T-helper 22 cell (primary cell): ENCODE data around the gene ITGA11.

ENCODE experiments used
- DNase-seq: peaks from one replicate; pipeline ENCODE4 v3.0.0-alpha.2; 2020; ENCODE audit warnings: low read depth

ITGA11 gene

DNA sequence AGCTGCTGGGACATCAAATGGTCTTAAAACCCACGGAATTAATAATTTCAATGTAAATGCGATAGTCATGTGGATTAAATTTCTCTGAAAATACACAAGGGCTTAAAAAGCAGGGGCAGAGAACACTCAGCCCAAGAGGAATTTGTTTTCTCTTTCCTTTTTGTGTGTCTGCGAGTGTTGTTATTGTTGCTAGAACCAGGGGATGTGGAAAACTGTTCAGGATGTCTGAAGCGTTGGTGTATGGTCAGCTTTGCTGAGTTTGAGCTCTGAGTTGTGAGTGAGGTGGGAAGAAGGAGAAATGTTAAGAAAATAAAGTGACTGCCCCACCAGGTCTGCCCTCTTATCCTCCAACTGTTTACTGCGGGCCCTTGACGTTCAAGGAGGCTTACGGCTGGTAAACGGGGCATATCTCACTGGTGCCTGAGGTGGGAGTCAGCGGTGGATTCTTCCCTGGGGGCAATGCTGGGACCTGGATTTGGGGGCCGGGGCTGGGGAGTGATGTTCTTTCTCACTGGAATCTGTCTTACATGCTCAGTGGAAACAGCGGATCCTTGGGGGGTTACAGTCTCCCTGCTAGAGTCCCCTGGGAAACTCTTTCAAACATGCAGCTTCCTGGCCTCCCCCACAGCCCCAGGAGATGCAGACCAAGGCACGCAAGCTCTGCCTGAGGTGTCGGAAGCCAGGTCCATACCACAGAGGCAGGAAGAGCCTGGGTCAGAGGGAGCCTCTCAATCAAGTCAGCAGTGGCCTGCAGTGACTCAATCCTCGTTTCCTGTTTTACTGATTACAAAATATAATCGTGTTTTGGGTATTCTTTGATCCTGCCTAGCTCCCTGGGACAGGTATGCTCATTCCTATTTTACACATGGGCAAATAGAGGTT lies 41.8 kb downstream of the ITGA11 start:
- DNase-seq = no peak

DNA sequence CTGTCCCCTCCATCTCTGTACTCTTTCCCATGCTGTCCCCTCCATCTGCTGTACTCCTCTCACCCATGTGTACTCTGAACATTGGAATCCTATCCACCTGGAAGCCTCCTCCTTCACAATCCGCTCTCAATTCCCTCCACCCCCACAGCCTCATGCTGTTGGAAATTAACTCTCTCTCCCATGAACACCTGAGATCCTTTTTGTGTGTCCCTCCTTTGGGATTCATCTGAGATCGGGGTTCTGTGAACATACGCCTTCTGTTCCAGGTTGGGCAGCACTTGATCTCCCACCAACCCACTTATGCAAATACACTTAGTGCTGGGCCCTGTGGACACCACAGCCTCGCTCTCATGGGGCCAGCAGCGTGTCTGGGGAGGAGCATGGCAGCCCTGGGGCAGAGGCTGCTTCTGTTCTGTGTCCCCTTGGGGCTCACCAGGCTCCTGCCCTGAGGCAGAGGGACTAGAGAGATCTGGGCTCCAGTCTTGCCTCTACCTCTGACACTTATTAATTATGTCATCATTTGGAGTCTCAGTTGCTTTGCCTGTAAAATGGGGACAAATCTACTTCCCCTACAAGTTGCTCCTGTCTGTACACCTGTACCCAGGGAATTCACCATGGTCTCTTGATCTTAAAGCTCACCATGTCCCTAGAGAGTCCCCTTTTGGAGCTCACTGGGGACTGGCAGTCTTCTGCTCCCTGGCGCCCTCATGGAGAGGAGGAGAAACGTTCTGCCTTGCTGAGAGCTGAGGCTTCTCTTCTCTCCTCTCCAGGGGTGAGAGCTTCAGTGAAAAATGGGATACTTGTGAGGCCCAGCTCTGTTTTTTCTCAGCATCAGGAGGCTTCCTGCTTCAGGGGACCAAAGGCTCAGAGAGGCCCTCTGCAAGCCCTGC lies 42.7 kb downstream of the ITGA11 start:
- no peak for DNase-seq

DNA sequence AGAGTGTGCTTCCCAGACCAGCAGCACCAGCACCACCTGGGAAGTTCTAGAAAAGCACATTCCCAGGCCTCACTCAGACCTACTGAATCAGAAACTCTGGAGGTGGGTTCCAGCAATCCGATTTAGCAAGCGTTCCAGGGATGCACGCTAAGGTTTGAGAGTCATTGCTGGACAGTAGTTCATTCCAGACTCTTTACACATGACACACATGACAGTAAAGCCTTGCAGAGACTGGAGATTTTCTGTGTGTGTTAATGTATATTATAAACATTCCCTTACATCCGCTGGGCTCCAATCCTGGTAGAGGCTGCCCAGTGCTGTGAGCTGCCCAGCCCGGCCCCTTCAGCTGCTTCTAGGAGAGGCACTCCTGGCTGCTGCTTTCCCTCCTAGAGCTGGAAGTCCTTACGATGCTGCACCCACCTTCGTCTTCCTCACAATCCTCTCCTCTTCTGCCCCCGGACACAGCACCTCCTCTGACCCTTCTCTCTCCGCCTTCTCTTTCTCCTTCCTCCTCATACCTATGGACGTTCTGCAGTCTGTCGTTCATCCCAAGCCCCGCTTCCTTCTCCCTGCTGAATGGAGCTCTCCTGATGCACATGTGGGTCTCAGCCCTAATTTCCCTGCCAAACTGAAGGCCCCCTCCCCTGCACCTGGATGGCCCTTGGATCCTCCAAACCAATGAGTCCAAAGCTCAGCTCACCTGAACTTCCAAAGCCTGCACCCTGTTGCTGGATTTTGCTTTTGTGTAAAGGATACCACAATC lies 44.4 kb downstream of the ITGA11 start:
- DNase-seq = no peak

DNA sequence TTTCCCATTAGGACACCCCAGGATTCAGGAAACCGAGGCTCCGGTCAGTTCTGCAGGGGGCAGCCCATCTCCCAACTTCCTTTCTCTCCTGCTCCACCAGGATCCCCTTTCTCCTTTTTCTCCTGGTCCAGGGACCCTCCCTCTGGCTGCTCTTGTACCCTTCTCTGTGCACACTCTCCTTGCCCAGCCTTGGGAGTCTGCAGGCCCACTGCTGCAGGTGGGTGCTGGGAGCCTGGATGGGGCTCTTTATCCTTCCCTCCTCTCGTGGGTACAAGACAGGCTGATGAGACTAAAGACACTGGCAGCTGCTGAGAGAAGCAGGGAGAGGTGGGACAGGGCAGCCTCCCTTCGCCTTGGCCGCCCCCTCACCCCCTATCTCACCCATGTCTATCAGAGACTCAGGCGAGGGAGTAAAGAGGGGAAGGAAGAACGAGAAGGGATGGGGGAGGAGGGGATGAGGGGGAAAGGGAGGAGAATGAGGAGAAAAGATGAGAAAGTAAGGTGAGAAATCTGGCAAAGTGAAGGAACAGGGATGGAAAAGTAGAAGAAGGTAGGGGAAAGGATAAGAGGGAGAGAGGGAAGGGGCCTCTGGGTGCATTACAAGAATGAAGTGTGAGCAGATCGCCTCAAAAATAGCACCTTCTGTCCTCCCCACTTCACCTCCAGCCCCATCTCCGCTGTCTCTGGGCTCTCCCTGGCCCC lies 45.2 kb downstream of the ITGA11 start:
- no peak for DNase-seq

DNA sequence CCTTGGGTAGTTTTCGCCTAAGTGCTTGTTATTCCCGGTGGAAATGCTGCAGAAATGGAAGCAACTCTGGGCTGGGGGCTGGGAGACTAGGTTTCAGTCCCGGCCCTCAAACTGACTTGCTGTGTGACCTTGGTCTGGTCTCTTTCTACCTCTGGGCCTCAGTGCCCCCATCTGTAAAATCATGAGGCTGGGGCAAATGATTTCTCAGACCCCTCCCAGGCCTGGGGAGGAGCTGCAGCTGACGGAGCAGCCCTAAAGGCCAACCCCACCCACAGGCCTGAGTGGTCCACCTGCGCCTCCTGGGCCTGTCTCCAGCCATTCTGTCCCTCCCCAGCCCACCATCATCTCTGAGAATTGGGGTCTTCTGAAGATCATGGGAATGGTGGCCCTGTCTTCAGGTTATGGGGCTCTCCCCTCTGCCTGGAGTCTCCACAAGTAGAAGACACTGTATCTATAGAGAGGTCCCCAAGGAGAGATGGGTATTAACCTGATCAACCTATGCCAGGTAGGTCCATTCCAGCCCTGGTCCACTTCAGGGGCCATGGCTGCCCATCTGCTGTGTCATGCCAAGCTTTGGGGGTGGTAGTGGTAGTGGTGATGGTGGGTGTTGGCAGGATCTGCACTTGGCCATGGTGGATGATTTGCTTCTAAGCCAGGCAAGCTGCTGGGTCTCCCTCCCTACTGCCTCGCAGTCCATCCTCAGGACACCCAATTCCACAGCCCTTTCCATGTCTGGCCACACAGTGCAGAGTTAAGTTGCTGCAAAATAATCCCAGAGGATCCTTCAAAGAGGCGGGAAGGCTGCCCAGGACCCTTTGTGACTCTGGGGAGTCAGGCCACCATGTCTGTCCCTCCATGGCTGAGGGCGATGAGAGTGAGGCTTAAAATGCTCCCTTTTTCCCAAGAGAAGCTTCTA lies 46.0 kb downstream of the ITGA11 start:
- no peak for DNase-seq

DNA sequence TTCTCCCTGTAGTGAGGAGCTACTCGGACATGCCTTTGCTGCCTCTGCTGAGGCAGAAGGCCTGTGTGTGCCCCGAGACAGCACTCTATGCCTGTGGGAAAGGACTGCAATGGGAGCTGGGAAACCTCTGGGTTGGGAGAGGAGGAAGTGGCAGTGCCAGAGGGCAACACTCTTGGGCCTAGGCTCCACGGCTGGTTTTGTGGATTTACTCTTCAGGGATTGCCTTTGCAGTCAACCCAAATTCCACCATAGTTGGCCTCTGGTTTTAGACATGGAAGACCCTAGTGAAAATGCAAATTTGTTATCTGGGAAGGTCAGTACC lies 46.8 kb downstream of the ITGA11 start:
- DNase-seq = no peak

DNA sequence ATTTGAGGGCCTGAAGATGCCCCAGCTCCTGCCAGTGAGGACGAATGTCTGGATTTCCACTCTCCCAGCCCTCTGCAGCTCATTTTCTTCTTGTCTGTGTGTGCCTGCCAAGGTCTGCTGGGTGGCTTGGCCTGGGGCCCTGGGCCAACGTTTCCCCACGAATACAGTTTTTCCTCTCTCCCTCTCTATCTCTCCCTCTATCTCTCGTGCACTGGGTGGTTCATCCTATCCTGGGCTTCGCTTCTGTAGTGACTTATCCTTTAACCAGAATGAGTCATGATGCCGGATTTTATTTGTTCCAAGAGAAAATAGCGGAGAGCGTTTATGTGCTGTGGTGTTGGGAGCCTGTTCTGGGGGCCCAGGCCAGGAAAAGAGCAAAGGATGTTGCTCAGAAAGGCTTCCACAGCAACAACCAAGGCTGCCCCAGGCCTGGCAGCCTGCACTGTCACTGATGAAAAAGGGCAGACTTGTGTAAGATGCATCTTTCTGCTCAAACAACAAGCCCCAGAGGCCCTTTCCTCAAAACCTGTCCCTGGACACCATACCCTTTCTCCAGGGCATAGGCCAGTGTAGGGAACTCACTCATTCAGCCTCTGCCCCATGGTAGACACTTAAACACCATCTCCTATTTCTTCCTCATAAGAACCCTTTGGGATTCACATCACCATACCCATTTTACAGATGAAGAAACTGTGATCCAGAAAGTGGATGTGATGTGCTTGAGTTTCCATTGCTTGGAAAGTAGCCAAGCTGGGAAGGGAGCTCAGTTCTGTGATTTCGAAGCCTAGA lies 47.3 kb downstream of the ITGA11 start:
- DNase-seq = no peak

DNA sequence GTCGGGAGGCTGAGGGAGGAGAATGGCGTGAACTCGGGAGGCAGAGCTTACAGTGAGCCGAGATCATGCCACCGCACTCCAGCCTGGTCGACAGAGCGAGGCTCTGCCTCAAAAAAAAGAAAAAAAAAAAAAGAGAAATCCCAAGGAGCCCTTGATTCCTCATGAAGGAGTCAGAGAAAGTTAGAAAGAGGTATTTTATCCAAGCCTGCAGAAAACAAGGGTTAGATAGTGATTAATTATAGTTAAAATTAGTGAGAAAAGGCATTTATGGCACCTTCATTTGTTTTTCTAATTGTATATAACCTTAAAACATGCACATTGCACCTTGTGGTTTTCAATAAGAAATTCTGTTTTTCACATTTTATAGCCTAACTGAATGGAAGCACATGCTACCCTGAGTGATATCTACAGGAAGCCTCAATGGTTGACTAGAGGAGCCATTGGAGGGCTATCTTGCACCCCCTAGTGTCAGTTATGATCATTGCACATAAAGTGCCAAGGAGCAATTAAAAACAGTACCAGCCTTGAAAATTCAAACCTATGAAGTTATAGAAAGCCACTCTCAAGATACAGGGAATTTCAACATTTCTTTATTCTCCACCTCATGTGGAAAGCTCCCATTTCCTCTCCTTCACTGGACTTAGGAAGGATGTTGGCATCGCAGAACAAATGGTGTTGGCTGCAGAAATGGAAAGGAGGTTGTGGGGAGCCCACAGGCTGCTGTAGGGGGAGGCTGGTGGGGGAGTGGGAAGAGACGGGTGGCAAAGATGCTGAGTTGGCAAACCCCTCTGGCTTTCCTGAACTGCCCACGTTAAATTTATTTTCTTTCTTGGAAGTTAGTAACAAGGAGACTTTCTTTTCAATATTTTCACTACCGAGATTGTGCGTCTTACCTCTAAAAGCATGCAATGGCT lies 48.5 kb downstream of the ITGA11 start:
- no peak for DNase-seq

DNA sequence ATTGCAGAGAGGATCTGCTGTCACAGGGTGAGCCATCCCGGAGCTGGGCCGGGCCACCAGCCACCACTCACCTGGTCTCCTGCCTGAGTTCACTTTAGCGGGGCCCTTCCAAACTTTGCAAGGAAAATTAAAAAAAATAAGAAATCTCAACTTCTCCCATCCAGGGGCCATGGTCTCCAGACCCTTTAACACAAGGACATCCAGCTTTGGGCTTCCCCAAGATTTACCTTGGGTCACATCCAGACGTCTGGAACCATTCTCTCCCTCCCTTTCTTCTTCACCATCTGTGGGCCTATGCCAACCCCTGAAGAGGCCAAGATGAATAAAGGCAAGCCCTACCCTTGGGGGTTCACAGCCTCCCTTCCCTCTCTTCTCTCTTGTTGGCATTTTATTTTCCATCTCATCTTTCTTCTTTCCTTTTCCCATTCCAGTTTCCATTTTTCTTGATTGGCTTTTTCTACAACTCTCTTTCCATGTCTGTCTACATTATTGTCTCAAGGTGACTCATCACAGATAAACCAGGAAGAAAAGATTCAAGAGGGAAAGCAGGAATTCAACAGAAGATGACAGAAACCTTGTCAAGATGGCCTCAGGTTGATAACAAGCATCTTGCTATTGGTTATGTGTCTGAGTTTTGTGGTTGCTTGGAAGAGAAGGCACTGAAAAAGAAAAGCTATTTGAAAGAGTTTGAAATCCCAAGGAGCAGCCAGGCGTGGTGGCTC lies 49.5 kb downstream of the ITGA11 start:
- DNase-seq = no peak

DNA sequence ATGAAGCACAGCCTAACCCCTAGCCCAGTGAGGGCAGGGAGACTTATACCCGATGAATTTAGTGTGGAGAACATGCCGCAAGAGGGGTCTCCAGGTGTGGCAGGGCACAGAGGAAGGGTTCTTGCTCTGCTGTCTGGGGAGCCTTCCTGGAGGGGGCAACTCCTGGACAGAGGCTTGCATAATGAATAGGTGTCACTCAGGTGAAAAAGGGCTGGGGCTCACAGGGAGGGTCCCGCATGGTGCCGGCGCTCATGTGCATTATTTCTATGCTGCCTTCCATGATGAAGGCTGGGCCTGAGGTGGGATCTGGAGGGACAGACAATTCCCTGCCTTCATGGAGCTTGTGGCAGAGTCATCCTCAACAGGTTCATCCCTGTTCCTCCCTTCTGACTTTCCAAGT lies 51.5 kb downstream of the ITGA11 start:
- no peak for DNase-seq

DNA sequence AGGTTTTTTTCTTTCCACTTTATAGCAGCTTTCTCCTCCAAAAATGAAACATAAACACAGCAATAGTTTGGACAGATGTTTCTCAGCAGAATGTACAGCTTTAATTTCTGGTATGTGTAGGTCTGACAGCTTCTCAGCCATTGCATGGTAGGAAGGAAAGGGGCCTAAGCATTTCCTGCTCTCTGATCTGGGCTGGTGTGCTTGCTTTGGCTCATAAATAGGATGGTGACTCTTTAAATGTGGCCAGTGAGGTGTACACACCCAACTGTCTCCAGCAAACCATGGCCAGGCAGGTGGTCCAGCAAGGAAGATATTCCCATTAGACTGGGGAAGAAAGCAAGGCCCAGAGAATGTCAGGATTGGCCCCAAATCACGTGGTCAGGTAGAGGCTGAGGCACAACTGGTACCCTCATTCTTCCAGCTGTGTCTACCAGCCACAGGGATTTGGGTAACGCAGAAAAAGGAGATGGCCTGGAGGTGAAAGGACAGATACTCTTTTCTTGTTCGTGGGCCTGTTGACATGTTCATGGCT lies 52.1 kb downstream of the ITGA11 start:
- no peak for DNase-seq

DNA sequence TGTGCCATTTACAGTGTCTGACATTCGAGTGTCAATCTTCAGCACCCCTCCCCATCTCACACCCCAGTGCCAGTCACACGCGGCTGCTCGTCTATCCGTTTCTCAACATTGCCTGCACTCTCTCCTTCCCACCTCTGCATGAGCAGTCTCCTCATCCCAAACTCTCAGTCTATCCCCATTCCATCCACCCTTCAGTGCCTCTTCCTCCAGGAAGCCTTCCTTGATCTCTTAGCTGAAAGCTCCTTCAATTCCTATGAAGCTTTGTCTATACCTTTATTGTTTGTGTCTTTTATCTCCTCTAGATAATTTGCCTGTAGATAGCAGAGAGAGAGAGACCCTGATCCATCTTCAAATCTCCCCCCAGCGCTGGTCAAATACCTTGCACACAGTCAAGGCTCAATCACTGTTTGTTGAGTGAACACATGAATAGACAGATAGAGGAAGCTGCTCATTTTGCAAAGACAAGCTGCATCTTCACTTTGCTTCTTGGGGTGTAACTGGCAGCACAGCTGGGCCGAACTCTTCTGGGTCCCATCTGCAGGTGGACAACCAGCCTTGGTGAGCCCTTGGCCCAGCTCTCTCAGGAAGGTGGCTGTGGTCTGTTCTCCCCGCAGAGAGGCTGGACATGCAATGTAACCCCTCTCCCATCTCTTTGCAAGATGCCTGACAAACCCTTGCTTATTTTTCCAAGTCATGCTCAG lies 52.8 kb downstream of the ITGA11 start:
- DNase-seq = no peak

DNA sequence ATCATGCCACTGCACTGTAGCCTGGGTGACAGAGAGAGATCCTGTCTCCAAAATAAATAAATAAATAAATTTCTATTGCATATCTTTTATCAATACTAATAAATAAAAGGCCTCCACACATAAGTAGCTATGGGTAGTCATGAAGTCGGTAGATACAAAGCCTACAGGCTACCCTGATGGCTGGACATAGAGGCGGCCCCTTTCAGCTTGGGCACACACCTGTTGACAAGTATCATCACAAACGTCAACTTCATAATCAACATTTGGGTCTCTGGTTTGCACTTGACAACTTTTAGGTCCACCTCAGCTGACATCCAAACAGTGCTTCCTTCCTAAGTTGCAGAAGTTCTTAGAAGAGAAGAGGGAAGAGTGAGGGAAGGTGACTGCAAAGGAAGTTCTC lies 53.4 kb downstream of the ITGA11 start:
- DNase-seq = no peak

DNA sequence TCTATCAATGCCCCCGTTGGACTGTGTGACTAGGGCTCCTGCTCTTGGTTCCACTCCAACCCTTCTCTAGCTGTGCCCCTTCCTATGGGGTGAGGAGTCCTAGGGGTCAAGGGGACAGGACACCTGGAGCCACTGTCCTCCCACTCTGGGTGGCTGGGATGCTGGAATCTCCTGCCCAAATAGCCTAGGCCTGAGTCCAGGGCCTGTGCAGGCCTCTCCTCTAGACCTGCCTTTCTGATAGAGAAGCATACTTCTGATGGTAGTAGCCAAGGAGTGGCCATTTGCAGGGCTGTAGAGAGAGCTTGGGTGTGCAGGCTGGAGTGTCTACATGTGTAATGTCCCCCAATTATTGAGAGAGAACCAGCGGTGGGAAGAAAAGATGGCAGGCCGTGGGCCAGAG lies 54.2 kb downstream of the ITGA11 start:
- DNase-seq = no peak

DNA sequence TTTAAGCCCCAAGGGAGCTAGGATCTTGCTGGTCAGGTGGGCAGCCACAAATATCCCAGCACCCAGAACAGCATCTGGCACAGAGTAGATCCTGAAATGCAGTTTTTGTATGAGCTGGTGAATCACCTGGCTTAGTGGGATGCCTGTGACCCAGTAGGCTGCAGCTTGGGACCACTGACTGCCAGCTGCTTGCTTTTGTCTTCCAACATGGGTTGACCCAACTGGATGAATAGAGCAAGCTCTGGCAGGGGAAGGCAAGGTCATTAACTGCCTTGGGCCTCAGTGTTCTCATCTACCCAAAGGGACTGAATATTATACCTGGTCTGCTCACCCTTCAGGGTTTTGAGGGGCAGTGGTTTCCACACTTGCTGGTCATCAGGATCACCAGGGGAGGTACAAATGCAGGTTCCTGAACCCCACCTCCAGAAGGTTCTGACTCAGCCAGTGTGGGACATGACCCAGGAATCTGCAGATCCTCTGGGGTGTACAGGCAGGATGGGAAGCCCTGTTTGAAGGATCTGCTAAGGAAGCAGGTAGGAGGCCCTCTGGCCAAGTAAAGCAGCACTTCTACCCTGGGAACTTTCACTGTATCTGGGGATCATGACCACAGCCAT lies 55.4 kb downstream of the ITGA11 start:
- DNase-seq = no peak

DNA sequence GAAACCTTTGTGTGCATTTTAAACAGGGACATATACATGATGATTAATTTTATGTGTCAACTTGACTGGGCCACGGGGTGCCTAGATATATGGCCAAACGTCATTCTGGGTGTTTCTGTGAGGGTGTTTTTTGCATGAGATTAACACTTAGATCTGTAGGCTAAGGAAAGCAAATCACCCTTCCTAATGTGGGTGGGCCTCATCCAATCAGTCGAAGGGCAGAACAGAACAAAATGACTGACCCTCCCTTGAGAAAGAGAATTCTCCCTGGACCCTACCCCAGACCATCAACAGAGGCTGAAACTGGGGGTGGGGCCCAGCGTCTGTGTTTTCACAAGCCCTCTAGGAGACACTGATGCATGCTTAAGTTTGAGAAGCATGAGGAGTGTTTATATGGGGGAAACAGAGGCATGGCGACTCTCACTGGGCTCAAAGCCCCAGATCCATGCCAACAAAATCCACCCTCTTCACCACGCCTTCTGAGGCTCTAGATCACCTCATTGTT lies 56.2 kb downstream of the ITGA11 start:
- DNase-seq = no peak

DNA sequence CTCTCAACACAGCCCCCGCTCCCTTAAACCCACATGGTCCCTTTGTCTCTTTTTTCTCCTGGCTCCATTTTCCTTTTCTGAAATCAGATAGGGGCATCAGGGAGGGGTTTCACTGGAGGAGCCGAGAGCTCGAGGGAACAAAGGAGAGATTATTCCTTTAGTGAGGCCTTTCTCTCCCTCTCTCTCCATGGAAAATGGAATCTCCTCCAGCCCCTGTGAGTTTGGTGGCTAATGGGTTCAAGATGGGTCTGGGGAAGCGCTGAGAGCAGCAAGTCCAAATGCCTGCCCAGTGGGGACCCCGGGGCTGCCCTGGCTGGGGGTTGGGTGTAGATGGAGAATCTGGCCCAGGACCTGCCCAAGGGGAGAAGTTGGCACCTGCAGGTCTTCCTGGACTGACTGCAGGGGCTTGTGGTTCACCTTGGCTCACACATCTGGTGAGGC lies 56.8 kb downstream of the ITGA11 start:
- DNase-seq = no peak
